ELR (cell line): ENCODE data around the gene MAP1LC3B2.

Experiments
- DNase-seq: peaks from one replicate; pipeline ENCODE4 v3.0.0-alpha.2; 2015; ENCODE audit warnings: low read depth

Gene MAP1LC3B2

GRCh38 chr12:116615141-116615861 is 56.1 kb downstream of the MAP1LC3B2 start:
- no peak for DNase-seq

GRCh38 chr12:116616536-116617248 is 57.5 kb downstream of the MAP1LC3B2 start:
- DNase-seq: no peak

- DNase-seq: no peak
These were observed 60.1 kb downstream of the MAP1LC3B2 start for GRCh38 chr12:116619246-116619645.

GRCh38 chr12:116620124-116620491 is 60.9 kb downstream of the MAP1LC3B2 start:
- no peak for DNase-seq

- no peak for DNase-seq
These were observed 61.5 kb downstream of the MAP1LC3B2 start for GRCh38 chr12:116620492-116621191.

- DNase-seq: no peak
These were observed 62.0 kb downstream of the MAP1LC3B2 start for GRCh38 chr12:116621194-116621593.

GRCh38 chr12:116624516-116624915 is 65.3 kb downstream of the MAP1LC3B2 start:
- no peak for DNase-seq

- DNase-seq: no peak
These were observed 67.0 kb downstream of the MAP1LC3B2 start for GRCh38 chr12:116626153-116626552.
